ENCODE data around the gene RMND1.
"Not testable (repeated sequence)": the region's sequence is repeated elsewhere in the genome, so short reads cannot be mapped to it uniquely, and the experiment has no call there.

RMND1 gene

GRCh38 chr6:151451417-151451949, 443 bp downstream of the RMND1 start:
- no peak for DNase-seq

GRCh38 chr6:151450928-151451327, 998 bp downstream of the RMND1 start:
- not testable (repeated sequence) for DNase-seq

- DNase-seq, result no peak
Observed at GRCh38 chr6:151448623-151449022, 3.3 kb downstream of the RMND1 start.

GRCh38 chr6:151447237-151447636, 4.7 kb downstream of the RMND1 start:
- no peak for DNase-seq

- DNase-seq, result no peak
Observed at GRCh38 chr6:151445482-151445881, 6.4 kb downstream of the RMND1 start.

- DNase-seq, result no peak
Observed at GRCh38 chr6:151443911-151444621, 7.9 kb downstream of the RMND1 start.

- DNase-seq, result no peak
Observed at GRCh38 chr6:151443454-151443853, 8.5 kb downstream of the RMND1 start.

GRCh38 chr6:151442371-151442770, 9.6 kb downstream of the RMND1 start:
- DNase-seq, result no peak

- DNase-seq, result no peak
Observed at GRCh38 chr6:151441390-151442166, 10.3 kb downstream of the RMND1 start.

GRCh38 chr6:151440930-151441329, 11.0 kb downstream of the RMND1 start:
- DNase-seq, result no peak

- no peak for DNase-seq
Observed at GRCh38 chr6:151440498-151440897, 11.4 kb downstream of the RMND1 start.

- DNase-seq, result no peak
Observed at GRCh38 chr6:151437401-151437800, 14.5 kb downstream of the RMND1 start.

- no peak for DNase-seq
Observed at GRCh38 chr6:151436802-151437201, 15.1 kb downstream of the RMND1 start.

GRCh38 chr6:151436300-151436699, 15.6 kb downstream of the RMND1 start:
- DNase-seq, result no peak

GRCh38 chr6:151434369-151434768, 17.6 kb downstream of the RMND1 start:
- no peak for DNase-seq

GRCh38 chr6:151432651-151433050, 19.3 kb downstream of the RMND1 start:
- no peak for DNase-seq

- DNase-seq, result no peak
Observed at GRCh38 chr6:151431337-151431736, 20.6 kb downstream of the RMND1 start.

- no peak for DNase-seq
Observed at GRCh38 chr6:151430886-151431285, 21.0 kb downstream of the RMND1 start.

- no peak for DNase-seq
Observed at GRCh38 chr6:151428093-151428735, 23.7 kb downstream of the RMND1 start.

- DNase-seq, result no peak
Observed at GRCh38 chr6:151425561-151425960, 26.4 kb downstream of the RMND1 start.

- DNase-seq, result no peak
Observed at GRCh38 chr6:151422981-151423380, 28.9 kb downstream of the RMND1 start.

GRCh38 chr6:151417477-151417876, 34.4 kb downstream of the RMND1 start:
- no peak for DNase-seq

GRCh38 chr6:151414641-151415260, 37.2 kb downstream of the RMND1 start:
- DNase-seq, result no peak
